IMR-90 (cell line): ENCODE measurements around the gene HSPD1. TPM values are rescaled to one million over a fixed set of nuclear protein-coding genes. Genes with fewer than 3 reads are reported as not detected.

Source experiments
- ATAC-seq: fragments of 200-7000 bp; cut with Tn5 transposase; 2 replicates; pipeline ENCODE4 v1.9.1; 2020; ENCODE audit warnings: low read depth, mild to moderate bottlenecking, moderate library complexity
- BruUV-seq: library from RNA; stranded (reverse); fragments of 400-500 nt; replicated peaks from 2 replicates; lab custom pipeline; 2021; lab: Mats Ljungman, UMichigan
- CTCF ChIA-PET: fragments of 300-600 bp; formaldehyde crosslinking; extraction: SDS; loops from one replicate; lab custom pipeline; 2021; ENCODE audit warnings: antibody characterized with exemption; lab: Yijun Ruan, JAX
- POLR2A ChIA-PET: fragments of 300-600 bp; sonication (Branson Sonifier 250); formaldehyde crosslinking; loops from one replicate; lab custom pipeline; 2022; ENCODE audit warnings: antibody characterized with exemption; ENCODE audit not compliant: unreplicated experiment; lab: Charles Lee
- DNase-seq: peaks from one replicate; pipeline ENCODE4 v3.0.0; 2013
- H2AFZ ChIP-seq: replicated peaks from 2 replicates; pipeline ENCODE3; 2013; ENCODE audit warnings: low read length, mild to moderate bottlenecking; ENCODE audit not compliant: poor library complexity
- H2AK5ac ChIP-seq: 2 replicates; pipeline ENCODE4 v1.6.1; 2013; ENCODE audit warnings: low read depth, low read length, inconsistent platforms
- H2AK9ac ChIP-seq: replicated peaks from 2 replicates; pipeline ENCODE3; 2013; ENCODE audit warnings: mild to moderate bottlenecking, low read depth, low read length, moderate library complexity; ENCODE audit not compliant: poor library complexity
- H2BK120ac ChIP-seq: 2 replicates; pipeline ENCODE4 v1.6.1; 2013; ENCODE audit warnings: low read depth, low read length, inconsistent platforms
- H2BK15ac ChIP-seq: 3 replicates; pipeline ENCODE4 v1.6.1; 2013; ENCODE audit warnings: low read depth, low read length, inconsistent platforms
- H2BK20ac ChIP-seq: 2 replicates; pipeline ENCODE4 v1.6.1; 2013; ENCODE audit warnings: low read depth, mild to moderate bottlenecking, inconsistent platforms, low read length, moderate library complexity
- H2BK5ac ChIP-seq: 2 replicates; pipeline ENCODE4 v1.6.1; 2013; ENCODE audit warnings: mild to moderate bottlenecking, low read depth, low read length, inconsistent platforms; ENCODE audit not compliant: poor library complexity, severe bottlenecking
- H3K14ac ChIP-seq: replicated peaks from 2 replicates; pipeline ENCODE4 v1.6.1; 2013; ENCODE audit warnings: low read depth, low read length, inconsistent platforms
- H3K18ac ChIP-seq: 2 replicates; pipeline ENCODE4 v1.6.1; 2013; ENCODE audit warnings: low read depth, low read length, control low read depth
- H3K23ac ChIP-seq: 2 replicates; pipeline ENCODE4 v1.6.1; 2013; ENCODE audit warnings: low read depth, low read length, inconsistent platforms
- H3K27ac ChIP-seq: 2 replicates; pipeline ENCODE4 v1.5.1; 2013; ENCODE audit warnings: mild to moderate bottlenecking, control low read depth, low read length; ENCODE audit not compliant: insufficient read depth
- H3K27me3 ChIP-seq: 2 replicates; pipeline ENCODE4 v1.6.1; 2013; ENCODE audit warnings: low read length; ENCODE audit not compliant: control insufficient read depth, insufficient read depth
- H3K36me3 ChIP-seq: 2 replicates; pipeline ENCODE4 v1.6.1; 2013; ENCODE audit warnings: low read length, mixed read lengths; ENCODE audit not compliant: control insufficient read depth, insufficient read depth
- H3K4ac ChIP-seq: 2 replicates; pipeline ENCODE4 v1.6.1; 2013; ENCODE audit warnings: low read depth, low read length, inconsistent platforms
- H3K4me1 ChIP-seq: 2 replicates; pipeline ENCODE4 v1.6.1; 2013; ENCODE audit warnings: low read length, mixed read lengths; ENCODE audit not compliant: control insufficient read depth, insufficient read depth
- H3K4me2 ChIP-seq: 2 replicates; pipeline ENCODE4 v1.6.1; 2013; ENCODE audit warnings: low read depth, mild to moderate bottlenecking, control low read depth, low read length, moderate library complexity
- H3K4me3 ChIP-seq: 2 replicates; pipeline ENCODE4 v1.5.1; 2013; ENCODE audit warnings: low read depth, mild to moderate bottlenecking, control low read depth, low read length, moderate library complexity; ENCODE audit not compliant: insufficient read depth
- H3K56ac ChIP-seq: 2 replicates; pipeline ENCODE4 v1.6.1; 2013; ENCODE audit warnings: low read length, inconsistent platforms; ENCODE audit not compliant: insufficient read depth; ENCODE audit errors: extremely low read depth
- H3K79me1 ChIP-seq, 2 experiments: 2 replicates each; pipeline ENCODE4 v1.6.1; 2013; ENCODE audit warnings: low read length in 2 of 2, inconsistent platforms in 1 of 2, low read depth in 1 of 2
- H3K9ac ChIP-seq: 2 replicates; pipeline ENCODE4 v1.6.1; 2013; ENCODE audit warnings: low read depth, low read length, control low read depth
- H3K9me1 ChIP-seq: 2 replicates; pipeline ENCODE4 v1.6.1; 2013; ENCODE audit warnings: low read length, inconsistent platforms; ENCODE audit not compliant: insufficient read depth
- H3K9me3 ChIP-seq: 2 replicates; pipeline ENCODE4 v1.6.1; 2013; ENCODE audit warnings: low read length; ENCODE audit not compliant: control insufficient read depth, insufficient read depth
- H4K20me1 ChIP-seq: 2 replicates; pipeline ENCODE4 v1.6.1; 2013; ENCODE audit warnings: low read length, inconsistent platforms; ENCODE audit not compliant: insufficient read depth
- H4K5ac ChIP-seq: 2 replicates; pipeline ENCODE4 v1.6.1; 2013; ENCODE audit warnings: mild to moderate bottlenecking, low read depth, low read length, control low read depth
- H4K8ac ChIP-seq, 2 experiments: 2 replicates each; pipeline ENCODE4 v1.6.1; 2013; ENCODE audit warnings: low read depth in 2 of 2, low read length in 2 of 2, control low read depth in 1 of 2, inconsistent platforms in 1 of 2
- H4K91ac ChIP-seq: 2 replicates; pipeline ENCODE4 v1.6.1; 2013; ENCODE audit warnings: low read depth, low read length, inconsistent platforms; ENCODE audit not compliant: insufficient read depth
- BHLHE40 ChIP-seq: fragments of 150-350 bp; IDR thresholded peaks from 2 replicates; pipeline ENCODE4 v1.6.1; 2016; ENCODE audit warnings: mild to moderate bottlenecking, low read depth, low read length
- CEBPB ChIP-seq: IDR thresholded peaks from 2 replicates; pipeline ENCODE4 v1.6.1; 2012; ENCODE audit warnings: low read depth, low read length, improper control_type of control experiment
- CHD1 ChIP-seq: IDR thresholded peaks from 2 replicates; pipeline ENCODE4 v1.6.1; 2012; ENCODE audit warnings: low read depth, low read length, improper control_type of control experiment
- CTCF ChIP-seq: conservative IDR thresholded peaks from 2 replicates; pipeline ENCODE4 v1.5.1; 2012; ENCODE audit warnings: mild to moderate bottlenecking, low read depth, low read length, improper control_type of control experiment
- ELK1 ChIP-seq: fragments of 150-350 bp; IDR thresholded peaks from 2 replicates; pipeline ENCODE4 v1.6.1; 2016; ENCODE audit warnings: low read depth, mild to moderate bottlenecking, low read length, moderate library complexity, borderline replicate concordance
- FOS ChIP-seq: fragments of 150-350 bp; IDR thresholded peaks from 2 replicates; pipeline ENCODE4 v1.6.1; 2016; ENCODE audit warnings: low read depth, low read length
- MAFK ChIP-seq: IDR thresholded peaks from 2 replicates; pipeline ENCODE4 v1.6.1; 2012; ENCODE audit warnings: low read depth, low read length, improper control_type of control experiment
- MAZ ChIP-seq: IDR thresholded peaks from 2 replicates; pipeline ENCODE4 v1.6.1; 2012; ENCODE audit warnings: low read depth, mild to moderate bottlenecking, low read length, improper control_type of control experiment, moderate library complexity, borderline replicate concordance
- MXI1 ChIP-seq: IDR thresholded peaks from 2 replicates; pipeline ENCODE4 v1.6.1; 2012; ENCODE audit warnings: low read depth, mild to moderate bottlenecking, low read length, moderate library complexity, borderline replicate concordance
- NFE2L2 ChIP-seq: fragments of 150-350 bp; IDR thresholded peaks from 2 replicates; pipeline ENCODE4 v1.6.1; 2016; ENCODE audit warnings: low read depth, mild to moderate bottlenecking, low read length
- POLR2A ChIP-seq: IDR thresholded peaks from 2 replicates; pipeline ENCODE4 v1.6.1; 2012; ENCODE audit warnings: mild to moderate bottlenecking, low read depth, low read length
- RAD21 ChIP-seq: IDR thresholded peaks from 2 replicates; pipeline ENCODE4 v1.6.1; 2012; ENCODE audit warnings: low read length, improper control_type of control experiment
- RCOR1 ChIP-seq: IDR thresholded peaks from 2 replicates; pipeline ENCODE4 v1.6.1; 2012; ENCODE audit warnings: mild to moderate bottlenecking, low read length, improper control_type of control experiment; ENCODE audit not compliant: insufficient replicate concordance
- RFX5 ChIP-seq: IDR thresholded peaks from 2 replicates; pipeline ENCODE4 v1.8.0; 2012; ENCODE audit warnings: low read depth, mild to moderate bottlenecking, low read length, moderate library complexity
- SMC3 ChIP-seq: fragments of 150-350 bp; IDR thresholded peaks from 2 replicates; pipeline ENCODE4 v1.6.1; 2016; ENCODE audit warnings: low read depth, mild to moderate bottlenecking, antibody characterized with exemption, low read length, moderate library complexity
- dilution Hi-C: fragments of 300-500 bp; cut with HindIII; formaldehyde crosslinking; loops from one replicate; pipeline ENCODE4 v1.14.3; 2018; ENCODE audit warnings: low sequenced_read_pairs; ENCODE audit not compliant: unreplicated experiment
- in situ Hi-C: fragments of 300-500 bp; cut with MboI; formaldehyde crosslinking; loops from 3 replicates; pipeline ENCODE4 v1.14.3; 2019; ENCODE audit warnings: low sequenced_read_pairs, inconsistent platforms, mixed read lengths
- intact Hi-C: fragments of 100-400 bp; cut with micrococcal nuclease; formaldehyde crosslinking; loops from 2 replicates; pipeline ENCODE4 v1.10.0; 2022
- polyA plus RNA-seq, 3 experiments: library from polyadenylated mRNA; depleted of rRNA; stranded (reverse); fragments of >200 nt; gene quantifications; 2 replicates each; pipeline ENCODE4 v1.2.3, GENCODE V29; 2012; ENCODE audit warnings: low replicate concordance in 1 of 3
- total RNA-seq: library from RNA; depleted of rRNA; stranded (reverse); fragments of >200 nt; gene quantifications from 2 replicates; pipeline ENCODE4 v1.2.3, GENCODE V29; 2012
- TF ChIP-seq, protein P1 (sequence below): fragments of 150-350 bp; IDR thresholded peaks from 2 replicates; pipeline ENCODE4 v1.6.1; 2017; ENCODE audit warnings: mild to moderate bottlenecking, antibody characterized with exemption, low read length, low read depth

Gene HSPD1
- total and polyA plus RNA-seq, 2 of the 4 experiments (the other 2 are of a cell fraction) = 171 TPM

DNA sequence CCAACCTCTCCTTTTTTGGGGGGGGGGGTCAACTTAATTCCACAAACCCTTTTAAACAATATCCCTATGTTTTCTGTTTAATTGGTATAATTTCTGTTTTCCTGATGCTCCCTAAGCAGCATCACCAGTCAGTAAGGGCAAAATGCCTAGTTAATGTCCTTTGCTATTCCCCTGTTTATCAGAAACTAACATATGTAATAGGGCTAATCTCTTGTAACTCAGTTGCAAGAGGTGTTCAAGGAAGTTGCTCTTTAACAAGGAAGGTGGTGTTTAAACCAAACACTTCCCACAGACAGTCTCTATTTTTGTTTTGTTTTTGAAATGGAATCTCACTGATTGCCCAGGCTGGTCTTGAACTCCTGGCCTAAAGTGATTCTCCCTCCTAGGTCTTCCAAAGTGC is 52.8 kb downstream of the HSPD1 start:
- no peaks in the 10 kb centered on the region for H3K9me3 ChIP-seq
- no peak overlapping the region for H2BK15ac ChIP-seq
- peaks cover 5% of the 10 kb centered on the region for H3K4me1 ChIP-seq
- no peak for TF ChIP-seq FOS
- TF ChIP-seq BHLHE40 = no peak
- no peak for TF ChIP-seq RCOR1
- no peak for TF ChIP-seq ELK1
- TF ChIP-seq CEBPB = no peak
- TF ChIP-seq SMC3 = no peak
- TF ChIP-seq MAZ = no peak
- no peak for TF ChIP-seq RAD21
- TF ChIP-seq NFE2L2 = no peak
- TF ChIP-seq MXI1 = no peak
- no peak for TF ChIP-seq MAFK
- no peak for TF ChIP-seq POLR2A
- TF ChIP-seq, protein P1, sequence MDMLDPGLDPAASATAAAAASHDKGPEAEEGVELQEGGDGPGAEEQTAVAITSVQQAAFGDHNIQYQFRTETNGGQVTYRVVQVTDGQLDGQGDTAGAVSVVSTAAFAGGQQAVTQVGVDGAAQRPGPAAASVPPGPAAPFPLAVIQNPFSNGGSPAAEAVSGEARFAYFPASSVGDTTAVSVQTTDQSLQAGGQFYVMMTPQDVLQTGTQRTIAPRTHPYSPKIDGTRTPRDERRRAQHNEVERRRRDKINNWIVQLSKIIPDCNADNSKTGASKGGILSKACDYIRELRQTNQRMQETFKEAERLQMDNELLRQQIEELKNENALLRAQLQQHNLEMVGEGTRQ = no peak
- TF ChIP-seq CTCF = no peak
- TF ChIP-seq RFX5 = no peak
- TF ChIP-seq CHD1 = no peak
- no peak overlapping the region for H2AK5ac ChIP-seq
- H4K91ac ChIP-seq = no peak overlapping the region
- no peak overlapping the region for H3K4me2 ChIP-seq
- H3K4me3 ChIP-seq = no peak overlapping the region
- no peak overlapping the region for H2AFZ ChIP-seq
- H3K4ac ChIP-seq = no peak overlapping the region
- H3K56ac ChIP-seq = no peak overlapping the region
- in situ Hi-C loops (no loop called here), intact Hi-C loops (no loop called here), dilution Hi-C loops (no loop called here)
- H2BK5ac ChIP-seq = no peak overlapping the region
- DNase-seq (no peak), ATAC-seq (no peak)
- H3K9me1 ChIP-seq = peaks cover 3% of the 10 kb centered on the region; the same call in 1 of the 2 replicates
- no TSS peak for BruUV-seq
- H2AK9ac ChIP-seq = no peak overlapping the region
- no peaks in the 10 kb centered on the region for H3K36me3 ChIP-seq
- H3K27me3 ChIP-seq = no peaks in the 10 kb centered on the region
- no peak overlapping the region for H3K14ac ChIP-seq
- no peak overlapping the region for H3K27ac ChIP-seq
- H4K20me1 ChIP-seq = no peaks in the 10 kb centered on the region
- H2BK120ac ChIP-seq = no peak overlapping the region
- ChIA-PET CTCF (no interaction called here), POLR2A (no interaction called here)
- no peak overlapping the region for H4K5ac ChIP-seq
- H3K79me1 ChIP-seq = no peaks in the 10 kb centered on the region
- no peak overlapping the region for H4K8ac ChIP-seq
- H2BK20ac ChIP-seq = no peak overlapping the region
- H3K9ac ChIP-seq = no peak overlapping the region
- H3K18ac ChIP-seq = no peak overlapping the region
- no peak overlapping the region for H3K23ac ChIP-seq
